ENCODE data around the gene JAK3. TPM values are rescaled to one million over a fixed set of nuclear protein-coding genes. Genes with fewer than 3 reads are reported as not detected.
A peak's percentile ranks its signal among the peaks of the same experiment; 100 is the strongest.

Gene JAK3
- total RNA-seq, 1 donor from 2014 or later = 10.8 TPM

GRCh38 chr19:17834350-17835181 lies 13.2 kb downstream of the JAK3 start:
- intact Hi-C loops (cut with DNase I) = no loop called here
- H3K4me1 ChIP-seq = peaks cover 7% of the 10 kb centered on the region
- no peak overlapping the region for H3K27ac ChIP-seq
- DNase-seq (ENCODE audit: extremely low spot score in 2 of 2) = no peak
- TF ChIP-seq POLR2AphosphoS5 (IDR thresholded peaks at IDR 0.05; ENCODE audit: insufficient read depth in 1 of 2, low read depth in 1 of 2) (no peak), POLR2A (IDR thresholded peaks at IDR 0.05) (no peak), CTCF (IDR thresholded peaks at IDR 0.05) (no peak)
- no peak overlapping the region for H3K4me3 ChIP-seq
- no peaks in the 10 kb centered on the region for H3K36me3 ChIP-seq
- no peaks in the 10 kb centered on the region for H3K27me3 ChIP-seq
- no peaks in the 10 kb centered on the region for H3K9me3 ChIP-seq

GRCh38 chr19:17832443-17833208 lies 15.2 kb downstream of the JAK3 start:
- H3K4me3 ChIP-seq = no peak overlapping the region
- H3K27me3 ChIP-seq = no peaks in the 10 kb centered on the region
- intact Hi-C loops (cut with DNase I) = no loop called here
- no peaks in the 10 kb centered on the region for H3K36me3 ChIP-seq
- peaks cover 7% of the 10 kb centered on the region for H3K4me1 ChIP-seq
- no peak for TF ChIP-seq POLR2AphosphoS5 (IDR thresholded peaks at IDR 0.05; ENCODE audit: insufficient read depth in 1 of 2, low read depth in 1 of 2)
- TF ChIP-seq POLR2A (IDR thresholded peaks at IDR 0.05) = no peak
- no peak for TF ChIP-seq CTCF (IDR thresholded peaks at IDR 0.05)
- no peak overlapping the region for H3K27ac ChIP-seq
- no peaks in the 10 kb centered on the region for H3K9me3 ChIP-seq
- no peak for DNase-seq (ENCODE audit: extremely low spot score in 2 of 2)

- Histone ChIP-seq H3K4me1 (peaks cover 7% of the 10 kb centered on the region), H3K36me3 (no peaks in the 10 kb centered on the region), H3K4me3 (peak overlapping the region in 1 of 2 donors; percentile 20), H3K27me3 (no peaks in the 10 kb centered on the region), H3K9me3 (no peaks in the 10 kb centered on the region), H3K27ac (no peak overlapping the region)
- no peak for DNase-seq (ENCODE audit: extremely low spot score in 2 of 2)
- TF ChIP-seq POLR2A (IDR thresholded peaks at IDR 0.05) (no peak), CTCF (IDR thresholded peaks at IDR 0.05) (no peak), POLR2AphosphoS5 (IDR thresholded peaks at IDR 0.05; ENCODE audit: insufficient read depth in 1 of 2, low read depth in 1 of 2) (no peak)
- intact Hi-C loops (cut with DNase I) = no loop called here
Measured at GRCh38 chr19:17831419-17831888, 16.3 kb downstream of the JAK3 start.

- TF ChIP-seq POLR2AphosphoS5 (IDR thresholded peaks at IDR 0.05; ENCODE audit: insufficient read depth in 1 of 2, low read depth in 1 of 2) (no peak), POLR2A (IDR thresholded peaks at IDR 0.05) (no peak), CTCF (IDR thresholded peaks at IDR 0.05) (no peak)
- intact Hi-C loops (cut with DNase I) = no loop called here
- Histone ChIP-seq H3K36me3 (no peaks in the 10 kb centered on the region), H3K9me3 (no peaks in the 10 kb centered on the region), H3K4me3 (peak overlapping the region; percentile 3 to 20), H3K27me3 (no peaks in the 10 kb centered on the region), H3K4me1 (peaks cover 7% of the 10 kb centered on the region), H3K27ac (no peak overlapping the region)
- DNase-seq (ENCODE audit: extremely low spot score in 2 of 2) = no peak
Measured at GRCh38 chr19:17830567-17831418, 17.0 kb downstream of the JAK3 start.

Data from vagina (tissue), 2 donors.